Measurements from ENCODE around the gene RGS9.

RGS9 gene

GRCh38 chr17:65222214-65222738 is 85.1 kb downstream of the RGS9 start:
- no peak for DNase-seq

DNA sequence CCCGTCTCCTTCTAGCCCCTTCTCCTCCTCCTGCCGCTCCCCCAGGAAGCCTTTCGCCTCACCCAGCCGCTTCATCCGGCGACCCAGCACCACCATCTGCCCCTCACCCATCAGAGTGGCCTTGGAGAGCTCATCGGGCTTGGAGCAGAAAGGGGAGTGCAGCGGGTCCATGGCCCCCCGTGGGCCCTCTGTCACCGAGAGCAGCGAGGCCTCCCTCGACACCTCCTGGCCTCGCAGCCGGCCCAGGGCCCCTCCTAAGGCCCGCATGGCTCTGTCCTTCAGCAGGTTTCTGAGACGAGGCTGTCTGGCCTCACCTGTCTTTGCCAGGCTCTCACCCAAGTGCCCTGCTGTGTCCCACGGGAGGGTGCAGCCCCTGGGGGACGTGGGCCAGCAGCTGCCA is 87.9 kb downstream of the RGS9 start:
- DNase-seq, result no peak

- no peak for DNase-seq
These were observed 89.1 kb downstream of the RGS9 start for GRCh38 chr17:65226227-65226626.

DNA sequence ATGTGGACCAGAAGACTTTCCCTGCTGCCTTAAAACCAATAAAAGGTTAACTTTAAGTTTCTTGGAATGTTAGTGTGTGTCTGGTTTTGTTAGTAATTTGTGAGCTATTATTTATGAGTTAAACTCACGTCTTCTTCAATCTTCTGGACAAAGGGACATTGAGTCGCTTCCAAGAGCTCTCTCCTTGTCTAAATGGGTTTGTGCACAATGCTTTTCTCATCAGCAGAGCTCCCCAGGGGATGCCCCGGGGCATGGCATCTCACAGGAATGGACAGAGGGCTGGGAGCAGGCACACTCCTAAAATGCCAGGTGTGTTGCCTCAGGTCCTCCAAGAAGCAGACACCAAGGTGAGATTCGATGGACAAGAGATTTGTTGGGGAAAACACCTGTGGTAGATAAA is 90.5 kb downstream of the RGS9 start:
- no peak for DNase-seq

DNA sequence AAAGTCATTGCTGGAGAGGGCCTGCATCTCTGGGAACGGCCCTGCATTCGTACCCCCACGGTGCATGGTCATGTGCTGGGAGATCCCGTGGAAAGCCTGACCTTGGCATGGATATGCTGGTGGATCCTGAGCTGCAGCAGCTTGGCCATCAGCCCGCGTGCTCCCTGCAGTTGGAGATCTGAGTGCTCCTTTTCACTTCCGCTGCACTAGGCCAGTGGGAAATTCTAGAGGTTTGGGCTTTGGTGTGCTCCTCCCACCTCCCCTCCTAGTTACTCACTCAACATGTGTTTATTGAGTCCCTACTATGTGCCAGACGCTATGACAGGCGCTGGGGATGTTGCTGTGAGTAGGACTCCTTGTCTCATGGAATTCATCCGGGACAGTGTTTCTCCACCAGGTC is 91.1 kb downstream of the RGS9 start:
- DNase-seq, result no peak

GRCh38 chr17:65228734-65229620 is 91.8 kb downstream of the RGS9 start:
- DNase-seq, result no peak

DNA sequence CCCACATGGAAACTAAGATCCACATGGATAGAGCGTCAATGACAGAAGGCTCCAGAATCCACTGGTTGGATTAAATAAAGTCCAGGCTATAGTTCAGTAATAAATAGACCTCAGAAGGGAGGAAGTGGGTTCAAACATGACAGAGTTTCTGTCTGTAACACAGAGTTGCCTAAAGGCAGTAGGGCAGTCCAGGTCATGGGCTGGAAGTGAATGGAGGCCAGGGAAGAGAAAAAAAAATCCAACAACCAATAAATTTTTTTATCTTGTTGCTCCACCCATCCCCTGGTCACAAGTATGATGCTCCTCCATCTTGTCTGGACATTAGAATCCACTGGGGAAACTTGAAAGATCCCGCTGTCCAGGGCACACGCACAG is 92.4 kb downstream of the RGS9 start:
- no peak for DNase-seq

GRCh38 chr17:65230040-65230439 is 92.9 kb downstream of the RGS9 start:
- no peak for DNase-seq

DNA sequence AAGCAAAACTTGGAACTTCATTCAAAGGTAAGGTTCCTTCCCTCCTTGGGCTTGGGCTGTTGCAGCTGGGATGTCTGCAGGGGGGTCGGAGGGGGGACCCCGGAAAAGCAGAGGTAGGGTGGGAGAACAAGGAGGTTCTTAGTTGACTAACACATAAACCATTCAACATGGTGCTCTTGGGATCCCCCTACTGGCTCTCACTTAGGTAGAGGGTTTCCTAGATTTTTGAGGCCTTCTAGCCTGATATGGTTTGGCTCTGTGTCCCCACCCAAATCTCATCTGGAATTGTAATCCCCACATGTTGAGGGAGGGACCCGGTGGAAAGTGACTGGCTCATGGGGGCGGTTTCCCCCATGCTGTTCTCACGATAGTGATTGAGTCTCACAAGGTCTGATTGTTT is 93.9 kb downstream of the RGS9 start:
- no peak for DNase-seq

- DNase-seq, result no peak
These were observed 94.6 kb downstream of the RGS9 start for GRCh38 chr17:65231662-65232335.

- DNase-seq, result no peak
These were observed 98.1 kb downstream of the RGS9 start for GRCh38 chr17:65235284-65235683.

GRCh38 chr17:65236321-65236720 is 99.2 kb downstream of the RGS9 start:
- no peak for DNase-seq

DNA sequence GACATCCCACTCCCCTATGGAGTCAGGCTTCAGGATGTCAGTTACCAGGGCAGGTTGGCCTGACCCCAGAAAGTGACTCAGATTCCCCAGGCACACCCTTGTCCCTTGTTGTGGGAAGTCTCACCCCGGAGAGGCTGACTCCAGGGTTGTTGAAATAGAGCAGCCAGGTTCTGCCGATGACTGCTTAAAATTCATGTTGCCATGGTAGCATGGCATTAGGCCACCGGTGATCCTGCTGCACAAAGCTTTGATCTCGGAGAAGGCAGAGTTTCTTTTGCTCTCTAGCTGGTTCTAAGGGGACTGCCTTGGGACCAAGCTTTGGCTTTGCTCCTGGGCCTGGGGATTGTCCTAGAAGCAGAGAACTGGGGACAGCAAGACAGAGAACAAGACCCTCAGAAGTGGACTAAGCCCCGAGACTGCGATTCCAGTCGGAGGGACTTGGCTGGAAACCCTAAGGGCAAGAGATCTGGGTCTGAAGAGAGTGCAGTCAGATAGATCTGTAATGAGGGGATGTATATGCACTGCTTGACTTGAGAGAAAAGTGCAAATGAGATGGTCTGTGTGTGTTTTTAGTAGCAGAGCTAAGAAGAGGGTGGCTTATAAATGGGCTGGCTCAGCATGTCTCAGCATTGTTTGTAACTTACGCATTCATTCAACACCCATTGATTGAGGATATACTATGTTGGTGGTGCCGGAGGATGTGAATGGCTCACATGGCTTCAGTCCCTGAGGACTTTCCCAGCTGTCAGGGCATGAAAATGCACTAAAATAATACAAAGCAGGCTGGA is 106.9 kb downstream of the RGS9 start:
- DNase-seq, result no peak

DNA sequence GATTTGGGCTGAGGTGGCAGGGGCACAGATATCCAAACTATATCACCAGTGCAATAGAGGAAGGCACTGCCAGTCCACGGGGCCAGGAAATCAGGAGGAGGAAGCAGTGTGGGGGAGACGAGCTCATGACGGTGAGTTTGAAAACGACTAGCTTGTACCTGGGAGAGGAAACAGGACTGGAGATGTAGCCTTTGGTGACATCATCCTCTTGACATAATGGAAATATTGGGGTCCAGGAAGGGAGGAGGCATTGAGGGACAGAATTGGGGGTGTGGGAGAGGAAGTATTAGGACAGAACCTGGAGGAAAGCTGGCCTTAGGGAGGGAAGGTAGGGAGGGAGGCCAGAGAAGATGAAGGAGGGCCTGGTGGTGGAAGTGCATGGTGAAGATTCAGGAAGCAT is 109.1 kb downstream of the RGS9 start:
- DNase-seq, result no peak

GRCh38 chr17:65249774-65250173 is 112.6 kb downstream of the RGS9 start:
- DNase-seq, result no peak

GRCh38 chr17:65254166-65254565 is 117.0 kb downstream of the RGS9 start:
- DNase-seq, result no peak

- no peak for DNase-seq
These were observed 122.1 kb downstream of the RGS9 start for GRCh38 chr17:65259281-65259680.

- no peak for DNase-seq
These were observed 122.7 kb downstream of the RGS9 start for GRCh38 chr17:65259696-65260485.

GRCh38 chr17:65260626-65261025 is 123.5 kb downstream of the RGS9 start:
- DNase-seq, result no peak

- DNase-seq, result no peak
These were observed 124.0 kb downstream of the RGS9 start for GRCh38 chr17:65261152-65261551.

DNA sequence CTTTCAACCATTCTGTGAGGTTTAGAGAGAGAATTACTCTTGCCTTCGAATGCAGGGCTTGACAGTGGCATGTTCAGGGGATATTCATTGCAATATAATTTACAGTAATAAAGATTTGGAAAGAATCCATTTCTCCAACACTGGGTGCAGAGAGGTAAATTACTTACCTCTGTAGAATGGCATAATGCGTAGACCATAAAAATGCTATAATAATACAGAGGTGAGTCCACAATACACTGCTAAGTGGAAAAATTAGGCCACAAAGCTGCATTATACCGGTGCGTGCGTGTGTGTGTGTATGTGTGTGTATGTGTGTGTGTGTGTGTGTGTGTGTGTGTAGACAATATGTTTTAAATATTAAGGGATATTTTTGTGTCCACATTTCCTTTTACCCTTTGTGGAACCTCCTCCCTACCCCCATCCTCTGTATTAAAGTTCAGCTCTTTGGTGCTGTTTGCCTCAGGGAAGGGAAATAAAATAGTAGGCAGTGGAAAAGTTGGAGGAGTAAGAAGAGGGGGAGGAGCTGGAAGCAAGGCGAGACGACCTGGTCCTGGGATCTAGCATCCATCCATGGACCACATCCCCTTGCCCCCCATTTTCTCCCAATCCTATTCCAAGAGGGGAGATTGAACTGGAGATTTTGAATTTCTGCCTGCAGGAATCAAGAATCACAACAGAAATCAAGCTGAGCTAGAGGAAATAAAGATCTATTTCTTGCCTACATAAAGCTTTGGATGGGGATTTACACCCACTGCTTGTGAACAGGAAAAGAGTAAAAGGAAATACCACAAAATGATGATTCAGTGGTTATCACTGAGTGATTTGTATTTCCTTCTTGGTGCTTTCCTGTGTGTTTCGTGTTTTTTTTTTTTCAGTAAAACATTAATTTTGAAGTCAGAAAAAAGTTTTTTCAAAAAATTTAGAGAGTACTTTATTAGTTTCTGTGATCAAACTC is 124.8 kb downstream of the RGS9 start:
- no peak for DNase-seq

All from activated CD8-positive, alpha-beta memory T cell treated with anti-CD3 and anti-CD28 coated beads, Interleukin-2, amount 50 U/mL, for 4 hours (primary cell).